GM12875 (cell line): ENCODE data around the gene MAGEA8.

Experiments used
- H3K4me3 ChIP-seq: one replicate; pipeline ENCODE4 v1.5.1; 2011; ENCODE audit warnings: low read depth, low read length, control low read depth
- CTCF ChIP-seq: IDR thresholded peaks from 2 replicates; pipeline ENCODE4 v1.5.1; 2011; ENCODE audit warnings: low read depth, mild to moderate bottlenecking, control low read depth, inconsistent platforms, low read length, moderate library complexity, borderline replicate concordance; ENCODE audit not compliant: insufficient read depth

MAGEA8 gene

GRCh38 chrX:149898554-149898953, 17.6 kb downstream of the MAGEA8 start:
- no peak overlapping the region for H3K4me3 ChIP-seq
- TF ChIP-seq CTCF, result no peak

GRCh38 chrX:149903889-149904748, 23.1 kb downstream of the MAGEA8 start:
- 0 out of 2 replicates have a peak, but pooled peaks have one; percentile 4 for TF ChIP-seq CTCF
- H3K4me3 ChIP-seq, result no peak overlapping the region

GRCh38 chrX:149908308-149908707, 27.3 kb downstream of the MAGEA8 start:
- TF ChIP-seq CTCF, result no peak
- no peak overlapping the region for H3K4me3 ChIP-seq

- no peak overlapping the region for H3K4me3 ChIP-seq
- no peak for TF ChIP-seq CTCF
Observed at GRCh38 chrX:149908727-149909126, 27.7 kb downstream of the MAGEA8 start.

GRCh38 chrX:149909324-149910177, 28.6 kb downstream of the MAGEA8 start:
- TF ChIP-seq CTCF, result no peak
- no peak overlapping the region for H3K4me3 ChIP-seq

- H3K4me3 ChIP-seq, result no peak overlapping the region
- TF ChIP-seq CTCF, result no peak
Observed at GRCh38 chrX:149910178-149910695, 29.3 kb downstream of the MAGEA8 start.
